ENCODE measurements around the gene NAA25.
"Not testable (repeated sequence)": the region's sequence is repeated elsewhere in the genome, so short reads cannot be mapped to it uniquely, and the experiment has no call there.

The NAA25 gene

GRCh38 chr12:111994211-111995111, 114.1 kb downstream of the NAA25 start:
- H3K36me3 ChIP-seq (ENCODE audit: control insufficient read depth, insufficient read depth, low read length); H3K9me3 ChIP-seq (ENCODE audit: control insufficient read depth, low read length); H3K4me3 ChIP-seq (ENCODE audit: extremely low read depth, insufficient read depth, low read length, poor library complexity, severe bottlenecking); H3K4me1 ChIP-seq (ENCODE audit: control insufficient read depth, insufficient read depth, low read length, poor library complexity, severe bottlenecking); H3K27ac ChIP-seq (ENCODE audit: low read depth, low read length, severe bottlenecking): not testable (repeated sequence)
- 95 to 96% methylated on average over 9 to 10 of the region's 17 CpGs for WGBS, 2 experiments (ENCODE audit: insufficient coverage in 2 of 2)

GRCh38 chr12:111993292-111994150, 115.1 kb downstream of the NAA25 start:
- Histone ChIP-seq H3K9me3 (ENCODE audit: control insufficient read depth, low read length) (no peaks in the 10 kb centered on the region), H3K36me3 (ENCODE audit: control insufficient read depth, insufficient read depth, low read length) (no peaks in the 10 kb centered on the region), H3K4me3 (ENCODE audit: extremely low read depth, insufficient read depth, low read length, poor library complexity, severe bottlenecking) (no peak overlapping the region), H3K27ac (ENCODE audit: low read depth, low read length, severe bottlenecking) (no peak overlapping the region), H3K4me1 (ENCODE audit: control insufficient read depth, insufficient read depth, low read length, poor library complexity, severe bottlenecking) (no peaks in the 10 kb centered on the region)
- 88 to 100% methylated on average over 1 of the region's 2 CpGs for WGBS, 2 experiments (ENCODE audit: insufficient coverage in 2 of 2)

DNA sequence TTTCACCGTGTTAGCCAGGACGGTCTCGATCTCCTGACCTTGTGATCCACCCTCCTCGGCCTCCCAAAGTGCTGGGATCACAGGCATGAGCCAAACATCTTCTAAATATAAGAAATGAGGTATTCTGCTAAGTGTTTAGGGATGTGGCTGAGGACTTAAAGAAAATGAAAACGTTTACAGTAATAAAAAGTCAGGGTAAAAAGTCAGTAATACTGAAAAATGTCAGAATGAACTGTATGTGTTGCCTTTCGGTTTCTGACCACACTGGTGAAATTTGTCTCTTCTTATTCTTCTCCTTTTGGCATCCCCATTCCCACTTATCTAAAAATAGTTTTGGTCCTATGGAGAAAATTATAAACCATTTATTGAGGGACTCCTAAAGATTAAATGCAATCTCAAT, 116.1 kb downstream of the NAA25 start:
- H3K9me3 ChIP-seq (ENCODE audit: control insufficient read depth, low read length), result no peaks in the 10 kb centered on the region
- no peaks in the 10 kb centered on the region for H3K36me3 ChIP-seq (ENCODE audit: control insufficient read depth, insufficient read depth, low read length)
- no peaks in the 10 kb centered on the region for H3K4me1 ChIP-seq (ENCODE audit: control insufficient read depth, insufficient read depth, low read length, poor library complexity, severe bottlenecking)
- no peak overlapping the region for H3K4me3 ChIP-seq (ENCODE audit: extremely low read depth, insufficient read depth, low read length, poor library complexity, severe bottlenecking)
- WGBS, 2 experiments (ENCODE audit: insufficient coverage in 2 of 2), result 20% methylated on average over 1 of the region's 6 CpGs; no CpG with 5 or more reads in 1 of the 2 experiments
- H3K27ac ChIP-seq (ENCODE audit: low read depth, low read length, severe bottlenecking), result no peak overlapping the region

DNA sequence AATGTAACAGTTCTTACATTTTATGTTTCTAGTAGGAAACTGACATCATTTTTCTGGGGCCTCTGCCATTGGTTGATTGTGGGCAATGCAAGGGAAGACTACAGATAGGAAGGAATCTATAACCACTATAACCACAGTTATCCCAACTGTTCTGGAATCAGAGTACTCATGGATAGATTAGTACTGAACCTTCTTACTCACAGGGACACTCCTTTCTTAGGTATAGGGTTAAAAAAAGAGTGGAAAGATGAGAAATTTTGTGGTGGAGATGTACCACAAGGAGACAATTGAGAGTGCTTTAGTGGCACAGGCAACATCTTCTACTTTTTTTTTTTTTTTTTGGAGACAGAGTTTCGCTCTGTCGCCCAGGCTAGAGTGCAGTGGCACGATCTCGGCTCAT, 116.6 kb downstream of the NAA25 start:
- no peaks in the 10 kb centered on the region for H3K9me3 ChIP-seq (ENCODE audit: control insufficient read depth, low read length)
- H3K4me3 ChIP-seq (ENCODE audit: extremely low read depth, insufficient read depth, low read length, poor library complexity, severe bottlenecking), result no peak overlapping the region
- no peak overlapping the region for H3K27ac ChIP-seq (ENCODE audit: low read depth, low read length, severe bottlenecking)
- no peaks in the 10 kb centered on the region for H3K4me1 ChIP-seq (ENCODE audit: control insufficient read depth, insufficient read depth, low read length, poor library complexity, severe bottlenecking)
- 96% methylated on average over 4 of the region's 4 CpGs; no CpG with 5 or more reads in 1 of the 2 experiments for WGBS, 2 experiments (ENCODE audit: insufficient coverage in 2 of 2)
- no peaks in the 10 kb centered on the region for H3K36me3 ChIP-seq (ENCODE audit: control insufficient read depth, insufficient read depth, low read length)

DNA sequence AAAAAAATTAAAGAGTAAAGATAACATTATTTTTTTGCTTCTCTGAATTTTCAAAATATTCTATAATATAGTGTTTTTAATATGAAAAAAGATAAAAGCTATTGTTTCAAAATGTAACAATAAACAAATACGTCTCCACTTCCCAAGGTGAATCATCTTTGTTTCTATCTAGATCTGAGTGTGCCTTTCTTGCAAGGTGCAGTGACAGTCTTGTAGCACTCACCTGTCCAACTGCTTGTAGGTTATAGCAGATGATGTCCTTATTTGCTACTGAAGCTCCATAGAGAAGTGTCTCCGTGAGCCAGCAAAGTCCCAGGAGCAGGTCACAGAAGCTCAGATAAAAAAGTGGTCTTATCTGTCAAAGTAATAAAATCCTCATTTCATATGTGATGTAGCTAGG, 117.0 kb downstream of the NAA25 start:
- Histone ChIP-seq H3K36me3 (ENCODE audit: control insufficient read depth, insufficient read depth, low read length) (no peaks in the 10 kb centered on the region), H3K4me1 (ENCODE audit: control insufficient read depth, insufficient read depth, low read length, poor library complexity, severe bottlenecking) (no peaks in the 10 kb centered on the region), H3K4me3 (ENCODE audit: extremely low read depth, insufficient read depth, low read length, poor library complexity, severe bottlenecking) (no peak overlapping the region), H3K9me3 (ENCODE audit: control insufficient read depth, low read length) (no peaks in the 10 kb centered on the region), H3K27ac (ENCODE audit: low read depth, low read length, severe bottlenecking) (no peak overlapping the region)
- 100% methylated on average over 1 of the region's 2 CpGs for WGBS, 2 experiments (ENCODE audit: insufficient coverage in 2 of 2)

DNA sequence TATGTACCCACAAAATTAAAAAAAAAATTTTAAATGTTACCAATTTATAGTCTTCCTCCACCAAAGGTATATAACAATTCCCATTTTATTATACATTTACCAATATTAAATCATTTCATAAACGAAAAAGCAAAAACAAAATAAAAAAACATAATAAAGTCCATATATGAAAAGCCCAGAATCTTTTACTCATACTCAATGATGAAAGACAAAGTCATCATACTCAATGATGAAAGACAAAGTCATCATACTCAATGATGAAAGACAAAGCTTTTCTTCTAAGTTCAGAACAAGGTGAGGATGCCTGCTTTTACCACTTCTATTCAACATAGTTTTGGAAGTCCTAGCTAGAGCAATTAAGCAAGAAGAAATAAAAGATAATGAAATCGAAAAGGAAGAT, 123.8 kb downstream of the NAA25 start:
- H3K9me3 ChIP-seq (ENCODE audit: control insufficient read depth, low read length), result no peaks in the 10 kb centered on the region
- peaks cover 4% of the 10 kb centered on the region for H3K4me1 ChIP-seq (ENCODE audit: control insufficient read depth, insufficient read depth, low read length, poor library complexity, severe bottlenecking)
- H3K4me3 ChIP-seq (ENCODE audit: extremely low read depth, insufficient read depth, low read length, poor library complexity, severe bottlenecking), result no peak overlapping the region
- WGBS, 2 experiments (ENCODE audit: insufficient coverage in 2 of 2), result 75 to 100% methylated on average over 1 of the region's 2 CpGs
- H3K27ac ChIP-seq (ENCODE audit: low read depth, low read length, severe bottlenecking), result no peak overlapping the region
- H3K36me3 ChIP-seq (ENCODE audit: control insufficient read depth, insufficient read depth, low read length), result no peaks in the 10 kb centered on the region

DNA sequence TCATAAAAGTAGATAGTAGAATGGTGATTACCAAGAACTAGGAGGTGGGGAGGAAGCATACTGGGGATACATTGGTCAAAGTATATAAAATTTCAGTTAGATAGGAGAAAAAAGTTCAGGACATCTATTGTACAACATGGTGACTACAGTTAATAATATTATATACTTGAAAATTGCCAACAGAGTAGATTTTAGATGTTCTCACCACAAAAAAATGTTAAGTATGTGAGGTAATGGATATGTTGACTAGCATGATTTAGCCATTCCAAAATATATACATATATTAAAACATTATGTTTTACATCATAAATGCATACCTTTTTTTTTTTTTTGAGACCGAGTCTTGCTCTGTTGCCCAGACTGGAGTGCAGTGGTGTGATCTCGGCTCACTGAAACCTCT, 126.6 kb downstream of the NAA25 start:
- WGBS, 2 experiments (ENCODE audit: insufficient coverage in 2 of 2), result 100% methylated on average over 1 of the region's 2 CpGs; no CpG with 5 or more reads in 1 of the 2 experiments
- Histone ChIP-seq H3K9me3 (ENCODE audit: control insufficient read depth, low read length) (no peaks in the 10 kb centered on the region), H3K4me1 (ENCODE audit: control insufficient read depth, insufficient read depth, low read length, poor library complexity, severe bottlenecking) (peaks cover 4% of the 10 kb centered on the region), H3K36me3 (ENCODE audit: control insufficient read depth, insufficient read depth, low read length) (no peaks in the 10 kb centered on the region), H3K4me3 (ENCODE audit: extremely low read depth, insufficient read depth, low read length, poor library complexity, severe bottlenecking) (no peak overlapping the region), H3K27ac (ENCODE audit: low read depth, low read length, severe bottlenecking) (no peak overlapping the region)

- Histone ChIP-seq H3K36me3 (ENCODE audit: control insufficient read depth, insufficient read depth, low read length) (no peaks in the 10 kb centered on the region), H3K4me1 (ENCODE audit: control insufficient read depth, insufficient read depth, low read length, poor library complexity, severe bottlenecking) (peaks cover 4% of the 10 kb centered on the region)
- WGBS, 2 experiments (ENCODE audit: insufficient coverage in 2 of 2), result 60 to 92% methylated on average over 1 to 2 of the region's 5 CpGs
These were observed 128.0 kb downstream of the NAA25 start for GRCh38 chr12:111980598-111980997.

GRCh38 chr12:111978545-111978944, 130.0 kb downstream of the NAA25 start:
- Histone ChIP-seq H3K36me3 (ENCODE audit: control insufficient read depth, insufficient read depth, low read length) (no peaks in the 10 kb centered on the region), H3K4me3 (ENCODE audit: extremely low read depth, insufficient read depth, low read length, poor library complexity, severe bottlenecking) (no peak overlapping the region), H3K4me1 (ENCODE audit: control insufficient read depth, insufficient read depth, low read length, poor library complexity, severe bottlenecking) (peaks cover 9% of the 10 kb centered on the region), H3K9me3 (ENCODE audit: control insufficient read depth, low read length) (no peaks in the 10 kb centered on the region), H3K27ac (ENCODE audit: low read depth, low read length, severe bottlenecking) (no peak overlapping the region)

More at GRCh38 chr12:111980598-111980997, 128.0 kb downstream of the NAA25 start:
- Histone ChIP-seq H3K27ac (ENCODE audit: low read depth, low read length, severe bottlenecking) (no peak overlapping the region), H3K4me3 (ENCODE audit: extremely low read depth, insufficient read depth, low read length, poor library complexity, severe bottlenecking) (no peak overlapping the region), H3K9me3 (ENCODE audit: control insufficient read depth, low read length) (no peaks in the 10 kb centered on the region)

GRCh38 chr12:111976860-111977259, 131.7 kb downstream of the NAA25 start:
- H3K9me3 ChIP-seq (ENCODE audit: control insufficient read depth, low read length), result peaks cover under 1% of the 10 kb centered on the region
- no peaks in the 10 kb centered on the region for H3K36me3 ChIP-seq (ENCODE audit: control insufficient read depth, insufficient read depth, low read length)
- H3K27ac ChIP-seq (ENCODE audit: low read depth, low read length, severe bottlenecking), result no peak overlapping the region
- peaks cover 6% of the 10 kb centered on the region for H3K4me1 ChIP-seq (ENCODE audit: control insufficient read depth, insufficient read depth, low read length, poor library complexity, severe bottlenecking)
- no peak overlapping the region for H3K4me3 ChIP-seq (ENCODE audit: extremely low read depth, insufficient read depth, low read length, poor library complexity, severe bottlenecking)

All from mesodermal cell (in vitro differentiated cells).